HUDEP-2 (cell line): ENCODE results near the gene SEMA3G.

Experiments used
- DNase-seq, 76 experiments: peaks; one replicate each; lab custom pipeline; 2025; ENCODE audit not compliant: unreplicated experiment in 76 of 76; lab: John Stamatoyannopoulos, UW

Gene SEMA3G

DNA sequence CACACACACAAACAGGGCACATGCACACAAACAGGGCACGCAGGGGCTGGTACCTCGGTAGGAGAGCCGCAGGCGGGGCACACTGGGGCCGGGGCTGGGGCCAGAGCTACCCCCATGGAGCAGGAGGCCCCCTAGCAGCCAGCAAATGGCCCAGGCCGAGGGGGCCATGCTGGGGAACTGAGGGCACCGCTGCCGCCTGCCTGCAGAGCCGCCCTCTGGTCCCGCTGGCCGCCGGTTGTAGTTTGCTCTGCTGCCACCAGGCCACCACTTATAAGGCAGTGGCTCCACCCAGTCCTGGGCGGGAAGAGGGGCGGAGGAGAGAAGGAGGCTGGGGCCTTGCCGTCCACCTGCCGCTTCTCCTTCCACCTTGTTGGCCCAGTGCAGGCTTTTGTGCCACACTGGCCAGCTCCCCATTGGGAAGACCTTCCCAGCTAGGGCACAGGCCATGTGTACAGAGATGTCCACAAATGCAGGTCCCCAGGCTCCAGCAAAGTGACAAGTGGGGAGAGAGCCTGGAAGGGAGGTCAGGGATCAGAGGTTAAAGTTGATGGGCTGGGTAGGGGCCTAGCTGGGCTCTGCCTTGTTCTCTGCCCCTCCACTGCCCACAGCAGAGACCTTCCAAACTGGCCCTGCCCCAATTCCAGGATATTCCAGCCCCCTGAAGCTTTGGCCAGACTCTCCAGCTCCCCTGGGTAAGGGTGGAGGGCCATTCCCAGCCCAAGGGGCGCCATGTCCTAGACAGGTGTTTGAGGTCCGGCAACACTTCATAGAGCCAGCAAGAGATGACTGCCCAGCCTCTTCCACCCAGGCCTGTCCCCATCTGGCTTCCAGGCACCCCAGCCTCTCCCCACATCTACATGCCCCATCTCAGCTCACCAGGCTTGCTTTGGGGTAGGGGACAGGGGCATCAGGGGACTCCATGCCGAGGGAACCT lies at the start of gene SEMA3G:
SEMA3G (minus strand) TSS at position 244 of the 934 bp plus-strand sequence; CDS start at position 168, 76 bp downstream.
- DNase-seq, result peak in 71 of 76 experiments; percentile 4 to 82 (median 57)

DNA sequence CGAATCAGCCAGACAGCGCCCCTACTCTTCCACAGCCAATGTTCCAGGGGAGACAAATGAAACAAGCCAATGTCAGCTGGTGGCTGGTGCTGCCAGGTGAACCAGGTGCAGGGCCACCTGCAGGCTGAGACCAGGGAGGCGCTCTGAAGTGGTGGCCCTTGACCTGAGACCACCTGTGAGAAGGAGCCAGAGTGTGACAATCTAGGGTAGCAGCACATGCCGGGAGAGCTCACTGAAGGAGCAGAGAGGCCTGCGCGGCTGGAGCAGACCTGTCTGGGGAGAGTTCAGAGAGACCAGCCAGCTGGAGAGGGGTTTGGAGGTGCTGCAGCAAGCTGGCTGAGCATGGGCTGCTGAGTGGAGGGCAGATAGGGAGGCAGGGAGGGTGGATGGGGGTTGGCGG lies 49.5 kb upstream of the SEMA3G start:
- no peak for DNase-seq

DNA sequence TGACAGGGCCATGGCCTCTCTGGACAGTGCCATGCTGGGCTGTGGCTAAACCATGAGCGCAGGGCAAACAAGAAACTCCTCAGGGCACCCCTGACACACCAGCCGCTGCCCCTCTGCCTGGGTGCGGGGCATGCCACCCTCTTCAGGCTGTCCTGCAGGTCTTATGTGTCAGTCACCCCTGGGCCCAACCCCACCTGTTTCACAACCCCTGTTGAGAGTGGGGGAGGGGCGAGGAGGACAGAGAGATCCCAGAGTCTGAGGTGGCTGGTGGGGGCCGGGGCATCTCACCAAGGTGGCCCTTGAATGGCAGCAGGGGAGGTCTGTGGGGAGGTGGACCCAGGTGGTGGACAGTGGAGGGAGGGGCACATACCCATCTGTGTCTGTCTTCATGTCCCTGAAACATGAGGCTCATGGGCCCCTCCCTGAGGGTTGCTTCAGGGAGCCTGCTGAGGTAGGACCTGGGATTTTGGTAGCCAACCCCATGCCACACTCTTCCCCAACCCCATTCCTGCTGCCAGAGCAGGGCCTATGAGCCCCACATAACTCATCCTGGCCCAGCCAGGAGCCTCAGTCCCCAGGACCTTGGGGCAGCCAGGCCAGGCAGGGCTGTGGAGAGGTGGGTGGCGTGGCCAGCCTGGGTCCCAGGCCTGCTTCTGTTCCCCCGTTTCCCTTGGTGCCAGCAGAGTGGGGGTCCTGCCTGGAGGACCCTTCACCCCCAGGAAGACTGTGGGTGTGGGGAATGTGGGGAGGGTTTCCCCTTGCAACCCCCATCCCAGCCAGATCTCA lies 48.5 kb upstream of the SEMA3G start:
- no peak for DNase-seq

DNA sequence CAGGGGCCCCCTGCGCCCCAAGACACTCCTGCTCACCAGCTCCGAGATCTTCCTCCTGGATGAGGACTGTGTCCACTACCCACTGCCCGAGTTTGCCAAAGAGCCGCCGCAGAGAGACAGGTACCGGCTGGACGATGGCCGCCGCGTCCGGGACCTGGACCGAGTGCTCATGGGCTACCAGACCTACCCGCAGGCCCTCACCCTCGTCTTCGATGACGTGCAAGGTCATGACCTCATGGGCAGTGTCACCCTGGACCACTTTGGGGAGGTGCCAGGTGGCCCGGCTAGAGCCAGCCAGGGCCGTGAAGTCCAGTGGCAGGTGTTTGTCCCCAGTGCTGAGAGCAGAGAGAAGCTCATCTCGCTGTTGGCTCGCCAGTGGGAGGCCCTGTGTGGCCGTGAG lies 47.2 kb upstream of the SEMA3G start:
- DNase-seq, result no peak

DNA sequence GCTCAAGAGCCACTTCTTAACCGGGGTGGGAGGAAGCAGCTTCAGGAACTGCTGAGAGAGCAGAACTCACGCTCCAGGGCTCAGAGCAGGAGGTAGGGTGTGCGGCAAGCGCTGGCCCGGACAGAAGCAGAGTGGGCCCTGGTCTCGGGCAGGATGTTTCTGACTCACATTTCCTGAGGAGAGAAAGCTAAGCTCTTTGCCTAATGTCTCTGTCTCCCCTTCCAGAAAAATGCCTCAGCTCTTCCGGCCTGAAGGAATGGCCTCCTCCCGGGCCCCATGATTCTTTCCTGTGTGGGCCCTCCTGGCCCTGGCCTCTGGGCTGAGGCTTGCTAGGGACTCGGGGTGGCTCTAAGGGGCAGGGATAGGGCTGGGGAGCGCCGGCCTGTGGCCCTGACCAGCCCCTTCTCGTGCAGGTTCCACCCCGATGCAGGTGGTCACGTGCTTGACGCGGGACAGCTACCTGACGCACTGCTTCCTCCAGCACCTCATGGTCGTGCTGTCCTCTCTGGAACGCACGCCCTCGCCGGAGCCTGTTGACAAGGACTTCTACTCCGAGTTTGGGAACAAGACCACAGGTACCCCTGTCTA lies 46.1 kb upstream of the SEMA3G start:
- DNase-seq, result no peak

DNA sequence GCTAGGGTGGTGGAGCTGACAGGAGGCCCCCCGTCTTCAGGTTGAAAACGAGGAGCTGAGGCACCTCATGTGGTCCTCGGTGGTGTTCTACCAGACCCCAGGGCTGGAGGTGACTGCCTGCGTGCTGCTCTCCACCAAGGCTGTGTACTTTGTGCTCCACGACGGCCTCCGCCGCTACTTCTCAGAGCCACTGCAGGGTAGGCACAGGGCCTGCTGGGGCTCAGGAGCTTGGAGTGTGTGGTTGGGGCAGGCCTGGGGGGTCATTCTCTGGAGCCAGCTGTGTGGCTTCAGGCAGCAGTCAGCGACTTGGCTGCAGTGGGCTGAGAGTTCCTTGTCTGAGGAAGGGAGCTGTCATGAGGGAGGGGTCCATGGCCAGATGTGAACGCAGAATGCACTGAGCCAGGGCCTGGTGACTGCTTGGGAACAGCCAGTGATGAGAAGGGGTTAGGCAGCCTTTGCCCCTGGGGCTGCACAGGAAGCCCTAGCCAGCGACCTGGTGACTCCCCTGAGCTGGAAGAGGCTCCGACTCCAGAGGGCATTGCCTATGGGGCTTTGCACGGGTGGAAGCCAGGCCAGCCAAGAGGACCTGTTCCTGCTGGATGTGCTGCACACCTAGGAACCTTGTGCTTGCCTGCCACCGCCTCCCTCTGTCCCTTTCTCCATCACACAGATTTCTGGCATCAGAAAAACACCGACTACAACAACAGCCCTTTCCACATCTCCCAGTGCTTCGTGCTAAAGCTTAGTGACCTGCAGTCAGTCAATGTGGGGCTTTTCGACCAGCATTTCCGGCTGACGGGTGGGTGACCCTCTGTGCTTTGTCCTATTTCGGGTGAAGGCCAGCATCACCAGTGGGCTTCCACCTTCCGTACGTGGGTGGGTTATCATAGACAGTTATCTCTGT lies 45.4 kb upstream of the SEMA3G start:
- DNase-seq, result no peak

DNA sequence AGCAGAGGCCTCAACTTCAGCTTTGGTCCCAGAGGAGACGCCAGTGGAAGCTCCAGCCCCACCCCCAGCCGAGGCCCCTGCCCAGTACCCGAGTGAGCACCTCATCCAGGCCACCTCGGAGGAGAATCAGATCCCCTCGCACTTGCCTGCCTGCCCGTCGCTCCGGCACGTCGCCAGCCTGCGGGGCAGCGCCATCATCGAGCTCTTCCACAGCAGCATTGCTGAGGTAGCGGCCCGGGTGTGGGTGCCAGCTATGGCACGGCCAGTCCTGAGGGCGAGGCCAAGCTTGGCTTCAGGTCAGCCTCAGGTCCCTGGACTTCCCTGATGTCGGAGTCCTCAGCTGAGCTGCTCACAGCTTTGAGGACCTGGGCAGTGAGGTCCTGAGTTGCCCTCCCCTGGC lies 44.5 kb upstream of the SEMA3G start:
- no peak for DNase-seq

DNA sequence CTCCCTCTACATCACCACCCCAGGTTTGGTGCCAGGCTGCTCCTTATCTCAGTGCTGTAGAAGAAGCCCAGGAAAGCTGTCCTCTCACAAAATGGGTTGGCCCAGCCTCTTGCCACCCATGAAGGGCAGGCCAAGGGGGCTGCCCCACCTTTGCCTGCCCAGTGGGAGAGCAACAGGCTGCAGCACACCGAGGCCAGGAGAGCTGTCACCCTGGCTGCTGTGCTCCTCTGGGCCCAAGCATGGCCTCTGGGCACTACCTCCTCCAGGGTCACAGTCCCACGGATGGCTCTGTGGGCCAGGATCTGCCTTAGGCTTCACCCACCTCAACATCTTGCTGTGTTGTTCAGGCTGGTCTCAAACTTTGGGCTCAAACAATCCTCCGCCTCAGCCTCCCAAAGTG lies 43.8 kb upstream of the SEMA3G start:
- no peak for DNase-seq

DNA sequence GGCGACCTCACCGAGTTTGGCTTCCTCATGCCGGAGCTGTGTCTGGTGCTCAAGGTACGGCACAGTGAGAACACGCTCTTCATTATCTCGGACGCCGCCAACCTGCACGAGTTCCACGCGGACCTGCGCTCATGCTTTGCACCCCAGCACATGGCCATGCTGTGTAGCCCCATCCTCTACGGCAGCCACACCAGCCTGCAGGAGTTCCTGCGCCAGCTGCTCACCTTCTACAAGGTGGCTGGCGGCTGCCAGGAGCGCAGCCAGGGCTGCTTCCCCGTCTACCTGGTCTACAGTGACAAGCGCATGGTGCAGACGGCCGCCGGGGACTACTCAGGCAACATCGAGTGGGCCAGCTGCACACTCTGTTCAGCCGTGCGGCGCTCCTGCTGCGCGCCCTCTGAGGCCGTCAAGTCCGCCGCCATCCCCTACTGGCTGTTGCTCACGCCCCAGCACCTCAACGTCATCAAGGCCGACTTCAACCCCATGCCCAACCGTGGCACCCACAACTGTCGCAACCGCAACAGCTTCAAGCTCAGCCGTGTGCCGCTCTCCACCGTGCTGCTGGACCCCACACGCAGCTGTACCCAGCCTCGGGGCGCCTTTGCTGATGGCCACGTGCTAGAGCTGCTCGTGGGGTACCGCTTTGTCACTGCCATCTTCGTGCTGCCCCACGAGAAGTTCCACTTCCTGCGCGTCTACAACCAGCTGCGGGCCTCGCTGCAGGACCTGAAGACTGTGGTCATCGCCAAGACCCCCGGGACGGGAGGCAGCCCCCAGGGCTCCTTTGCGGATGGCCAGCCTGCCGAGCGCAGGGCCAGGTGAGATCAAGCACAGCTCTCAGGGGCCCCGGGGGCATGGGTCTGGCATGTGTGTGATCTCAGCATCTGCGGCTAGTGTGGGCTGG lies 43.1 kb upstream of the SEMA3G start:
- no peak for DNase-seq

DNA sequence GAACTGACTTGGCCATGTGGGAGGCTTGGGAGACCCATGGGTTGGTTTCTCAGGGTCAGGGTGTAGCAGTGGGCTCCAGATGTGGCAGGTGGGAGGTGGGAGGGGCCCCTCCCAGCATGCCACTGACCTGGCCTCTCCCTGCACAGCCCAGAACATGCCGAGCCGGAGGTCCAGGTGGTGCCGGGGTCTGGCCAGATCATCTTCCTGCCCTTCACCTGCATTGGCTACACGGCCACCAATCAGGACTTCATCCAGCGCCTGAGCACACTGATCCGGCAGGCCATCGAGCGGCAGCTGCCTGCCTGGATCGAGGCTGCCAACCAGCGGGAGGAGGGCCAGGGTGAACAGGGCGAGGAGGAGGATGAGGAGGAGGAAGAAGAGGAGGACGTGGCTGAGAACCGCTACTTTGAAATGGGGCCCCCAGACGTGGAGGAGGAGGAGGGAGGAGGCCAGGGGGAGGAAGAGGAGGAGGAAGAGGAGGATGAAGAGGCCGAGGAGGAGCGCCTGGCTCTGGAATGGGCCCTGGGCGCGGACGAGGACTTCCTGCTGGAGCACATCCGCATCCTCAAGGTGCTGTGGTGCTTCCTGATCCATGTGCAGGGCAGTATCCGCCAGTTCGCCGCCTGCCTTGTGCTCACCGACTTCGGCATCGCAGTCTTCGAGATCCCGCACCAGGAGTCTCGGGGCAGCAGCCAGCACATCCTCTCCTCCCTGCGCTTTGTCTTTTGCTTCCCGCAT lies 42.3 kb upstream of the SEMA3G start:
- no peak for DNase-seq

DNA sequence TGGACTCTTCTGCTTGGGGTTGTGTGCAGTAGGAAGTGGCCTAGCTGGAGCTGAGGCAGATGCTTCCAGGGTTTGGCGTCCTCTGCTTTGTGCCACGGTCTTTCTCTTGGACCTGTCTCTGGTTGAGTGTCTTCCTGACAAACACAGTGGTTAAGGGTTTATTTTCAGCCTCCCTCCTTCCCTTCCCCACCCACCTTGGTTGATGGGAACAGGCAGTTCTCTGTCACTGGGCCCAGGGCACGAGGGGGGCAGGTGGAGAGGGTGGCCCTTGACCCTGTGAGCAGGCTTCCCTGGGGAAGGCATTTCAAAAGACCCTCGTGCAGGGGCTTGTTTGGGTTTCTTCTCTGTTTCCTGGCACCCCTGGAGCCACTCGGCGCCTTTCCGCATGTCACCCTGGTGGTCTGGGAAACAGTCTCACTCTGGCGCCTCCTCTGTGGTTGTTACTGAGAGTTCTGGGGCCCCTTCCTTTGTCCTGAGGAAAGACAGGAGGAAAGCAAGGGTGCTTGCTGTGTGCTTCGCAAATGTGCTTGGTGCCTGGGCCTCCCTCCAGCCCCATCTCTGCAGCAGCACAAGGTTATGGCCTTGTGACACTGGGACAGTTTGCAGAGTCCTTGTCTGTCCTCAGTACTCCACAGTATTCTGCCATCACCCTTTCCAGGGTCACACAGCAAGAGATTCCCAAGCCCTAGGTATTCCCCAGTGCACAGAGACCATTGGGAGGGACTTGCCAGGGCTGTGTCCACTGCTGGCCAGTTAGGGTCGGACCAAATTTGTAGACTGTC lies 40.0 kb upstream of the SEMA3G start:
- DNase-seq, result no peak

DNA sequence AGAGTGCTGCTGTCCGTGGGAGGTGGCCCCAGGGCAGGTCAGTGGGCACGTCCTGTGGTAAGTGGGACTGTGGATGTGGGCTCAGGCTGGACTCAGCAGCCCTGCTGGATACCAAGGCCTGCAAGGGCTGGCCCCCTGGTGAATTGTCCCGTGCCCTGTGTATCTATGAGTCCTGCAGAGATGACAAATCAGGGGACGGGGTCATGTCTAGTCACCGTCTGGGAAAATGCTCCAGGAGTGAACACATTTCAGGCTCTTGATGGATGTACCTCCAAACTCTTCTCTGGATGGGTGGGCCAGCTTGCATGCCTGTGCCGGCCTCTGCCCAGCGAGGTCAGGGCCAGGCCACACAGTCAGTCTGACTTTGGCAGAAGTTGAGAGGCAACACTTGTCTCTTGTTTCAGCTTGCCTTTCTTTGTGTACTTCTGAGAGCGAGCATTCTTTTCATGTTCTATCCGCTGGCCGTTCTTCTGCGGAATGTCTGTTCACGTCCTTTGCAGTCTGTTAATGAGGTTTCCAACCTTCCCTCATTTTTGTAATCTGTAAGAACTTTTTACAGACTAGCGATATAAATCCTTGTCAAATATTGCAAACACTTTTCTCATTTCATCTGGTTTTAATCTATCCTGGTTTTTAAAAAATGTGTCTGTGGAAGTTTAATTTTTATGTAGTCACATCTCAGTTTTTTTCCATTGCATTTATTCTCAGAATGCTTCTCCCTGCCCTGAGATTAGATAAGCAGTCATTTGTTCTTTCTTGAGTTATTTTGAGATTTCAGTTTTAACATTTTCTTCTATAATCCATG lies 38.9 kb upstream of the SEMA3G start:
- no peak for DNase-seq

DNA sequence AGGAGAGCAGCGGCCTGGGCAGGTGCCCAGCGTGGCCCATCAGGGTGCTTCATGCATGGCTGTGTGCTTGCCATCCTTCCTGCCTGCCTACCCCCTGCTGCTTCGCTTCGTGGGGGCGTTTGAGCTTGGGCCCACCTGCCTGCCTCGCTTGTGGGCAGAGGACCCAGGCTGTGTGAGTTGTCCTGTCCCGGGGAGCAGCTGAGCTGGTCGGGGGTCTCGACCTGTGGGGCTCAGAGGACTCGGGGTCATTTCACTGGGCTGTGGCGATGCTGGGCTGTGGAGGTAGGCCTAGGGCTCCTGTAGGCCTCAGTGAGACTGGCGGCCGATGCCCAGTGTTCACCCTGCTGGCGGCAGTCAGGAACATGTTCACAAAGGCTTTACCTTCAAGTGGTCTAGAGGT lies 38.2 kb upstream of the SEMA3G start:
- no peak for DNase-seq

DNA sequence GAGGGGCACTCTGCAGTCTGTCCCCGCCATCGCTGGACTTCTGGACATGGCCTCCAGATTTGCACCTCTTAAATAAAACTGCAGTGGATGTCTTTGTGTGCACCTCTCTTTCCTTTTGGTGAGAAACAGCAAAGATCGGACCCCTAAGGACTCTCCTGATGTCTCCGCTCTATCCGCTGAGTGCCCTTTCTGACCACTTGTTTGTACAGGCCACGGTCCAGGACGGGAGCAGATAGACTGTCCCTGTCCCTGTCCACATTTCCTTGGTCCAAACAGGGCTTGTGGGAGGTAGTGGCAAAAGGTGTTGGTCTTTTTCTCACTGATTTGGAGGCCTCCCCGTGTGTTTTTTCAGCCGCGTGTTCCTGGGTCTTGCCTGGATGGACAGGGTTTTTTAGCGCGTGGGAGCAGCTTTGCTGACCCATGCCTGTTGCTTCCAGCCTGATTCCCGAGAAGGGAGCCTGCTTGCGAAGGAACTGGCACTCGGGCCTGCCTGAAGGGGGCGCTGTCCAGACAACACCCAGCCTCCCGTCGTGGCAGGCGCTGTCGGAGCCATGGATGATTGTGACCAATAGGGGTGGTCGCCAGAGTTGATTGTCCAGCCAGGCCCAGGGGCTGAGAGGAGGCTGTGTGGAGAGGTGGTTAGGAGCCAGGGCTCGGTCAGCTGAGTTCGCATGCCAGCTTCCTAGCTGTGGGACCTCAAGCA lies 37.1 kb upstream of the SEMA3G start:
- DNase-seq, result peak in 6 of 76 experiments; percentile 5 to 27 (median 10)

DNA sequence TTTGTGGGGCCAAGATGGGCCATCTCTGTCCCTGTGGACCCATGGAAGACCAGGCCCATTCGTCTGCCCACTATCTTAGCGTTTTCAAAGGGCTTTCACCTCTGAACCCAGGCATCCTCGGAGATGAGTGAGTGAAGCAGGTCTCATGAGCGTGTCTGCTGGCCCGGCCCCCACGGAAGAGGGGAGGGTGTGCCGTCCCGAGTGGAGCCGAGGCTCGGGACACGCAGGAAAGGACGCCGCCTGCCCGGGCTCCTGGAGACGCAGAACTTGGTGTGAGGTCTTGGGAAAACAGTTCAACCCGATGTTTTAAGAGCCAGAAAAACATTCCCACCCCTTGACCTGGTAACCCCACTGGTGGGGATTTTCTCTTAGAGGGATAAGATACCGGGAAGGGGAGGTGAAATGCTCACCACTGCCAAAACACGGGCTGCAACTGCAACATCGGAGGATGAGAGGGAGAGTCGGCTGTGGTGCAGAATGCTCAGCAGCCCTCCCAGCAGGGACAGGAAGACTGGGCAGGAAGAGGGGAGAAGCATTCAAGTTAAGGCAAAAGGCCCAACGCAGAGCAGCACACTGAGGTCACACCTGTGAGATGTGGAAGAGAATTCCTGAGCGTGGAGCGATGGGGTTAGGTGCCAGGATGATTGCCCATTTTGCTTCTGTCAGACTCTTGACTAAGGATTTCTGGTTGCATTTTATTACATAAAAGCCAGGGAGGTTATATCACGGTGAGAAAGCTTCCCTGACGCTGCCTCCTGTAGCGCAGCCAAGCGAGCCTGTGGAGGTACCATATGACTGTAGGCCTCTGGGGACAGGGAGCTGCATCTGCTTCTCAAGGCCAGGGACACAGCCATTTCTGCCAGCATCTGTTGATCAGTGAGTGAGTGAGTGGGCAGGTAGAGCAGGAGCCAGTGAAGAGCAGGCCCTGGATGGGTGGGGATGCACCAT lies 36.1 kb upstream of the SEMA3G start:
- no peak for DNase-seq
